ENCODE measurements around the gene OR9A4.
"Not testable (repeated sequence)": the region's sequence is repeated elsewhere in the genome, so short reads cannot be mapped to it uniquely, and the experiment has no call there.

OR9A4 gene, protein sequence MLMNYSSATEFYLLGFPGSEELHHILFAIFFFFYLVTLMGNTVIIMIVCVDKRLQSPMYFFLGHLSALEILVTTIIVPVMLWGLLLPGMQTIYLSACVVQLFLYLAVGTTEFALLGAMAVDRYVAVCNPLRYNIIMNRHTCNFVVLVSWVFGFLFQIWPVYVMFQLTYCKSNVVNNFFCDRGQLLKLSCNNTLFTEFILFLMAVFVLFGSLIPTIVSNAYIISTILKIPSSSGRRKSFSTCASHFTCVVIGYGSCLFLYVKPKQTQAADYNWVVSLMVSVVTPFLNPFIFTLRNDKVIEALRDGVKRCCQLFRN

DNA sequence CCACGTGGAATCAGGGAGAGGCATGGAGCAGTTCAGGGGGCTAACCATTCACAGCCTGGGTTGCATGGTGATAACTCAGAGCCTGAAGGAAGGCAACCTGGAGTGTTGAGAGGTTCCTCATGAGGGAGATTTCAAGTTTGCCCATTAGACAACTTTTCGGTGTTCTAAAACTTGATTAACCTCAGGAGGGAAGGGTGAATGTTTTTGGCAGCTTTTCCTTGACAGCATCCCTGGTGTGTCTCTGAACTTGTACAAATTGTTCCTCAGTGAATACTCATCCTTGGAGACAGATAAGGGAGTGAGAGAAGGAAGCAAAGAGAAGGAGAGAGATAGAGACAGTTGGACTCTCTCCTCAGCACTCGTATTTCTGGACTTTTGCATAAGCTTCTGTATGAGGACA is at the start of gene OR9A4:
Gene OR9A4, plus strand, starts transcription at position 301 of the 400 bp plus-strand sequence. CDS start 2,477 bp downstream, outside the sequence.
- no peak for TF ChIP-seq ZNF274 (IDR thresholded peaks at IDR 0.05; ENCODE audit: low read depth, low read length)
- no peak within 1 kb of the TSS for H3K4me3 ChIP-seq (ENCODE audit: low read length)

DNA sequence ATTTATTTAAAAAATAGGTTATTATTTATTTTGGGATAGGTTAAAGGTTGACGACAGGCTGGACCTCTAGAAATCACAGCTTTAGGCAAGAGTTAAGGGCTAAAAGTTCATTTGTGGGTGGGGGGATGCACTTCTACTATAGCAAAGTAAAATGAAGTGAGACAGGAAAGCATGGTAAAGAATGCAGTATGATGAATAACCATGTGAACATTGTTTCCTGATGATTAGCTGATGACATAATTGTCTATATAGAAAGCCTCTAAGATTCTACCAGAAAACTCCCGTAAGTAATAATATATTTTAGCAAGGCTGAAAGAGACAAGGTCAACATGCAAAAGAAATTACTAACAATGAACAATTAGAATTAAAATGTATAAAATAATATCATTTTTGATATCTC is 49.2 kb upstream of the OR9A4 start:
- no peak for TF ChIP-seq ZNF274 (IDR thresholded peaks at IDR 0.05; ENCODE audit: low read depth, low read length)
- no peak overlapping the region for H3K4me3 ChIP-seq (ENCODE audit: low read length)

DNA sequence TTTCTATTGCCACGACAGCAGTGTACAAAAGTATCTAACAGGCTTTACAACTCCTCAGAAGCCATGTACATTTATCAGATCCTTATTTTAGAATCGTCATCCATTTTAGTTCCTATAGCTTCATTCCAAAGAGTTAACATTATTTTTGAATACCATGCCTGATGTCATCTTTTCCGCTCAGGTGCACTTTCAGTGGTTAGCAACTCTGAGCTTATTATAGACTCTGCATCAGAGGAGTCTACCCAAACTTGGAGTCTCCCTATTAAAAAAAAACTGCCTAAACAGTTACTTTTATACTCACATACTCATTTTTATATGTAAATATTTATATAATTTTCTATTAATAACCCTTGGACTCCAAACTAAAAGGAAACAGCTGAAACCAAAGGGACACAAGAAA is 43.3 kb upstream of the OR9A4 start:
- H3K4me3 ChIP-seq (ENCODE audit: low read length) = no peak overlapping the region

DNA sequence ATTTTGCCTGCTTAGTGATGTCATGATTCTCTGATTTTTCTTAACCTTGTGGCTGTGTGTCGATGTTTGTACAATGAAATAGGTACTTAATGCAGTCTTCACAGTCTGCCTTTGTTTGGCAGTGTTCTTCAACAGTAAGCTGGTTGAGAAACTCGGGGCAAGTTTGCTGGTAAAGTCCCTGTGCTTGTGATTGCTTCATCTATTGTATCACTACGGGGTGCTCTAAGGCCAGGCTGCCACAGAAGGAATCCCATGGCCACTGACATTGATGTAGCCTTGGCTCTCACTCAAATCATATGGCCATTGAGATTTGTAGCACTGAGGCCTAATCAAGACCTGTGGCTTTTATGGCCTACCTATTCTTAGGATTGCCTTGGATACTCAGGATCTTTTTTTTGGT is 41.4 kb upstream of the OR9A4 start:
- no peak for TF ChIP-seq ZNF274 (IDR thresholded peaks at IDR 0.05; ENCODE audit: low read depth, low read length)
- H3K4me3 ChIP-seq (ENCODE audit: low read length) = no peak overlapping the region

More for the DNA sequence above, 43.3 kb upstream of the OR9A4 start:
- TF ChIP-seq ZNF274 (IDR thresholded peaks at IDR 0.05; ENCODE audit: low read depth, low read length) = no peak

DNA sequence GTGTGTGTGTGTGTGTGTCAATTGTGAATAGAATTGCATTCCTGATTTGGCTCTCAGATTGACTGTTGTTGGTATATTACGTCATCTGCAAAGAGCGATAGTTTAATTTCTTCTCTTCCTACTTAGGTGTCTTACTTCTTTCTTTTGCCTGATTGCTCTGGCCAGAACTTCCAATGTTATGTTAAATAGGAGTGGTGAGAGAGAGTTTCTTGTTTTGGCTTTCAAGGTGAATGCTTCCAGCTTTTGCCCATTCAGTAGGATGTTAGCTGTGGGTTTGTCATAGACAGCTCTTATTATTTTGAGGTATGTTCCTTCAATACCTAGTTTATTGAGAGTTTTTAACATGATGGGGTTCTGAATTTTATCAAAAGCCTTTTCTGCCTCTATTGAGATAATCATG is 40.7 kb upstream of the OR9A4 start:
- no peak overlapping the region for H3K4me3 ChIP-seq (ENCODE audit: low read length)

DNA sequence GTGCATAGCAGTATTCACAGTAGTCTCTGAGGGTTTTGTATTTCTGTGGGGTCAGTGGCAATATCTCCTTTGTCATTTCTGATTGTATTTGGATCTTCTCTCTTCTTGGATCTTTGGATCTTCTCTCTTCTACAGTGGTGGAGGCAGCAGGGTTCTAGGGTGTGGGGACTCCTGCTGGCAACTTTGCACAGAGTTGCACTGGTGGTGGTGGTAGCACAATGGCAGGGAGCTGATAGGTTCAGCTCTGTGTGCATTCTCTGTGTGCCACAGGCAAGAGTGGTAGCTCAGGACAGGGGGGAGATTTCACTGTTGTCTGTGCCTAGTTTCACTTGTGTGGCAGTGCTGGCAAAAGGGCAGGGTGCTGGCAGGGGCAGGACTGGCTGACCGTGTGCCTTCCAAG is 39.8 kb upstream of the OR9A4 start:
- TF ChIP-seq ZNF274 (IDR thresholded peaks at IDR 0.05; ENCODE audit: low read depth, low read length) = no peak
- no peak overlapping the region for H3K4me3 ChIP-seq (ENCODE audit: low read length)

More for the DNA sequence above, 40.7 kb upstream of the OR9A4 start:
- no peak for TF ChIP-seq ZNF274 (IDR thresholded peaks at IDR 0.05; ENCODE audit: low read depth, low read length)

DNA sequence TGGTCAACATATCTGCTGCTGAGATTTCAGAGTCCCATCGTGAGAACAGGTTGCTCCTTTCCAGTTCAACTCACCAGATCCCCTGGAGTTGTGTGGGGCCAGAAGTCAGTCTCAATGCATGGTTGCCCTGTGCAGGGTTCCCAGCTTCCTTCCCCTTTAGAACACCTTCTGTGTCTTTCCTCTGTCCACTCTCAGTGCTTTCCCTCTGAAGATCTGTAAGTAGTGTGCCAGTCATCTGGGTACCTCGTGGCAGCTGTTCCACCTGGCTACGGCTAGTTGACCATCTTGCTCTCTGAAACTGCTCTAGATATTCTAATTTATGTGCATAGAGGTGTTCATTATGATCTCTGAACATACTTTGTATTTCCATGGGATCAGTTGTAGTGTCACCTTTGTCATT is 38.8 kb upstream of the OR9A4 start:
- H3K4me3 ChIP-seq (ENCODE audit: low read length) = no peak overlapping the region
- TF ChIP-seq ZNF274 (IDR thresholded peaks at IDR 0.05; ENCODE audit: low read depth, low read length) = no peak

DNA sequence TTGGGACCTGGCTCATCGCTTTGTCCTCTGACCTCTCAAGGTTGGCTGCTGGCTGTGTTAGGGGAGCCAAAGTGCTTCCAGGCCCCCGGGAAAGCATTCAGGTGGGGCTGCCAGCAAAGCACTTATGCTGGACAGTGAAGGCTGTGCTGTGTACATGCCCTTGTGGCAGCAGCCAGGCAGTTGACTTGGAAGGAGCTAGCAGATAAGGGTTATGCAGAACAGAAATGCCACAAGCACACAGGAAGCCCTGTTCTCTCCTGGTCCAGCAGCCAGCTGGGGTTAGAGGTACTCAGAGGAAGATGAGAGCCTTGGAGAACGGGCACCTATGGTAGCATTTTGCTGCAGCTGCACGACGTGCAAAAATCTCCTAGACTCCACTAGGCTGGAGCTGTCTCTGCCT is 35.2 kb upstream of the OR9A4 start:
- no peak for TF ChIP-seq ZNF274 (IDR thresholded peaks at IDR 0.05; ENCODE audit: low read depth, low read length)
- H3K4me3 ChIP-seq (ENCODE audit: low read length) = no peak overlapping the region

DNA sequence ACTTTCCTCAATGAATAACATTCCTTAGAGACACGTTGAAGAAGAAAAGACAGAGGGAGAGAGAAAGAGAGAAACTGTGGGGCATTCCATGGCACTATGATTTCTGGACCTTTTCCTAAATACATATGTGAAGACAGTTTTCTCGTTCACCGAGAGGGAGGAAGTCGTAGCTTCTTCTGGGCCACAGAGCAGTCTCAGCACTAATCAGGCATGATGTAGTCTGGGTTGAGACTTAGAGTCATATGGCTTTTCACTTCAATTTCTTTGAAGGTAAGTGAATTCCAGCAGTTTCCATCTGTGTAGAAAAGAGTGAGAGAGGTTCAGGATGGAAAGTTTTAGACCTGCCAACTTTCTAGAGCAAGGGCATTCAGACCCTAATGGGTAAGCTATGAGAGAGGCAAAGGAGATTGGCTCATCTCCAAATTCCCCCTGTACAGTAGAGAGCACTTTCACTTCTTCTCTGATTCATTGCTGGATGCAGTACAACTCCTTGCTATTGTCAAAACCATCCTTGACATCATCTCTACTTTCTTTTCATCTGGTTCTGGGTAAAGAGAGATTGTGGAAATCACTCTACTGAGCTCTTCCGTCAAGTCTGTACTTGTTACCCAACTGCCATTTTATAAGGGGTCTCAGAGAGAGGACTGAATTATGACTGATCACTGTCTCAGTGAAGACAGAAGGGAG is 31.5 kb upstream of the OR9A4 start:
- TF ChIP-seq ZNF274 (IDR thresholded peaks at IDR 0.05; ENCODE audit: low read depth, low read length) = no peak
- H3K4me3 ChIP-seq (ENCODE audit: low read length) = no peak overlapping the region

DNA sequence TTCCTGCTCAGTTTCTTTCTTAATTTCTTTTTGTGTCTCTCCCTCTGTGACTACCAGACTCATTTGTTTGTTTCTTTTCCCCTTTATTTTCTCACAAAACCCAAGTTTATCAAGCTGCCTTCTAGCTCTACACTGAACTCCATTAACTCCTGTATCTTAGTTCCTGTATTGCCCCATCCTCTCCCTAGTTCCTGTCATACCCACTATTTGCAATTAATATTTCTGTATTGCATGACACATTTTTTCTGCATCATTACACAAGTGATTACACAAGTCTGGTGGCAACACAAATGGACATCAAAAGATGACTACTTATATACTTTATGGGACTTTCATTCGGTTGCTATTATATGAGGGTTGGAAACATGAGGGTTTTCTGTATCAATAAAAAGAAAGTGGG is 26.9 kb upstream of the OR9A4 start:
- TF ChIP-seq ZNF274 (IDR thresholded peaks at IDR 0.05; ENCODE audit: low read depth, low read length) = no peak
- H3K4me3 ChIP-seq (ENCODE audit: low read length) = no peak overlapping the region

DNA sequence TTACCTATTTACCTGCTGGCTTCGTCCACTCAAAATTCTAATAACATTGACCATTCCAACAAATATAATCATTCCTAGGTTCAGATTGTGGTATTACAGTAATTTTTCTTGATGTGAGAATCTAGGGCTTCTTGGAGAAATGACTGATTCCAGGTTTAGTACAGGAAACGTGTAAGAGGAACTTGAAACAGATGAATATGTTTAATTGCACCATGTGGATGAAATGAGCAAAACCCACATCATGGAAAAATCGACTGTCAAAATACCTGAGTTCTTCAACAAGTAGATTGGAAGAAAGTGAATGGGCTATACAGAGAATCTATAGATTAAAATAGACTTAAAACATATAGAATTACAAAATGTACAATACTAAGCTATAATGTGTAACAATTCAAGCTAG is 24.9 kb upstream of the OR9A4 start:
- H3K4me3 ChIP-seq (ENCODE audit: low read length) = no peak overlapping the region
- TF ChIP-seq ZNF274 (IDR thresholded peaks at IDR 0.05; ENCODE audit: low read depth, low read length) = no peak

DNA sequence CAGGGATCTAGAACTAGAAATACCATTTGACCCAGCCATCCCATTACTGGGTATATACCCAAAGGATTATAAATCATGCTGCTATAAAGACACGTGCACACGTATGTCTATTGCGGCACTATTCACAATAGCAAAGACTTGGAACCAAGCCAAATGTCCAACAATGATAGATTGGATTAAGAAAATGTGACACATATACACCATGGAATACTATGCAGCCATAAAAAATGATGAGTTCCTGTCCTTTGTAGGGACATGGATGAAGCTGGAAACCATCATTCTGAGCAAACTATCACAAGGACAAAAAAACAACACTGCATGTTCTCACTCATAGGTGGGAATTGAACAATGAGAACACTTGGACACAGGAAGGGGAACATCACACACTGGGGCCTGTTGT is 16.8 kb upstream of the OR9A4 start:
- not testable (repeated sequence) for H3K4me3 ChIP-seq (ENCODE audit: low read length)

DNA sequence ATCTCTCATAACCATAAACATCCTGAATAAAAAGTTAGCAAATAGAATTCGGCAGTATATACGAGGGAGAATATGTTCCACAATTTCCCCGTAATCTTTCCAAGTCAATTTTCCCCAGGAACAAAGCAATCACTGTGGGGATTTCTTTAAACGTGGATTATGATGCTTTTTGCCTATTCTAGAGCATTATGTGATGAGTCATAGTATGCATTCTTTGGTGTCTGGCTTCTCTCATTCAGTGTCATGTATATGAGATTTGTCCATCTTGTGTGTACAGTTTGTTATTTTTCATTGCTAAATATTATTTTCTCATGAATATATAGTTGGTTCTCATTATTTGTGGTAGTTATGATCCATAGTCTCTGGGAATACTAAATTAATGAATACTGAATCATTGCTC is 9.9 kb upstream of the OR9A4 start:
- no peak for TF ChIP-seq ZNF274 (IDR thresholded peaks at IDR 0.05; ENCODE audit: low read depth, low read length)
- H3K4me3 ChIP-seq (ENCODE audit: low read length) = no peak overlapping the region

DNA sequence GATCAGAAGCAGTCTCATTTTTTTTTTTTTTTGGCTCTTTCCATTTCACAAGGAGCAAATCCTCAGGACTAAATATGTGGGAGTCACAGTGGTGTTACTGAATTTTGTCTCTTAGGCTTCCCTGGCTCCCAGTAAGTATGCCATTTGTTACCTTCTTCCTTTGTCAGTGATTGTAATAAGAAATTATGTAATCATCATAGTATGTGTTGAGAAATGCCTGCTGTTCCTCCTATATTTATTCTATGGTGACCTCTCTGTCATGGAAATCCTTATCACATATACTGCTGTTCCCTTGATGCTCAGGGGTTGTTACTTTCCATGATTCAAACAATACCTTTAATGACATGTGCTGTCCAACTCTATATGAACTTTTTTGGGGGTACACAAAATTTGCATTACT is 4.8 kb upstream of the OR9A4 start:
- TF ChIP-seq ZNF274 (IDR thresholded peaks at IDR 0.05; ENCODE audit: low read depth, low read length) = no peak
- H3K4me3 ChIP-seq (ENCODE audit: low read length) = no peak overlapping the region

DNA sequence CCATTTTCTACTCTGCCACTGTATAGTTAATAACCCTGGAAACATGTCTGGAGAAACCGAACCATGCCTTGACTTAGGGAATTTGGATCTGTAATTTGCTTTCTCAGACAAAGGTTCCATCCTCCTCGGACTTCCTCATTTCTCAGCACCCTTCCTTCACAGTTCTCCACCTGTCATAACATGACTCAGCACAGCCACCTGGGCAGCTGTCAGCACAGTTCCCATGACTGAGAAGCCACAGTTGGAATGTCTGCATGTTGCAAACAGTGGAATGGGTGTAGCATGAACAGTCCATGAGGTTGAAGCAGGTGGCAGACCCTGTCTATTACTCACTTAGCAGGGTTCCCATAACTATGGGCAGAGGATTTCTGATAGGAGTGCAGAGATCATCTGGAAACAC is 634 bp upstream of the OR9A4 start:
- TF ChIP-seq ZNF274 (IDR thresholded peaks at IDR 0.05; ENCODE audit: low read depth, low read length) = no peak
- H3K4me3 ChIP-seq (ENCODE audit: low read length) = no peak overlapping the region

All from GM08714 (cell line).